ENCODE measurements around the gene KIAA1671.

KIAA1671 gene

GRCh38 chr22:25039255-25039654 is 86.7 kb downstream of the KIAA1671 start:
- no peak for TF ChIP-seq CTCF (conservative IDR thresholded peaks at IDR 0.05; ENCODE audit: low read length)

GRCh38 chr22:25039754-25040153 is 87.2 kb downstream of the KIAA1671 start:
- no peak for TF ChIP-seq CTCF (conservative IDR thresholded peaks at IDR 0.05; ENCODE audit: low read length)
- no peak for DNase-seq (ENCODE audit: low read depth)
- H3K4me3 ChIP-seq (ENCODE audit: low read length), result no peak overlapping the region

More at GRCh38 chr22:25039255-25039654, 86.7 kb downstream of the KIAA1671 start:
- no peak overlapping the region for H3K4me3 ChIP-seq (ENCODE audit: low read length)
- no peak for DNase-seq (ENCODE audit: low read depth)

- no peak overlapping the region for H3K4me3 ChIP-seq (ENCODE audit: low read length)
- TF ChIP-seq CTCF (conservative IDR thresholded peaks at IDR 0.05; ENCODE audit: low read length), result no peak
- DNase-seq (ENCODE audit: low read depth), result no peak
These were observed 92.6 kb downstream of the KIAA1671 start for GRCh38 chr22:25045159-25045558.

GRCh38 chr22:25048071-25048470 is 95.6 kb downstream of the KIAA1671 start:
- no peak overlapping the region for H3K4me3 ChIP-seq (ENCODE audit: low read length)
- TF ChIP-seq CTCF (conservative IDR thresholded peaks at IDR 0.05; ENCODE audit: low read length), result no peak
- no peak for DNase-seq (ENCODE audit: low read depth)

GRCh38 chr22:25048659-25049647 is 96.4 kb downstream of the KIAA1671 start:
- peak; percentile 90 for TF ChIP-seq CTCF (conservative IDR thresholded peaks at IDR 0.05; ENCODE audit: low read length)
- peak; percentile 44 for DNase-seq (ENCODE audit: low read depth)

GRCh38 chr22:25049770-25050169 is 97.3 kb downstream of the KIAA1671 start:
- DNase-seq (ENCODE audit: low read depth), result no peak
- no peak for TF ChIP-seq CTCF (conservative IDR thresholded peaks at IDR 0.05; ENCODE audit: low read length)
- no peak overlapping the region for H3K4me3 ChIP-seq (ENCODE audit: low read length)

More at GRCh38 chr22:25048659-25049647, 96.4 kb downstream of the KIAA1671 start:
- no peak overlapping the region for H3K4me3 ChIP-seq (ENCODE audit: low read length)

GRCh38 chr22:25050566-25050965 is 98.0 kb downstream of the KIAA1671 start:
- no peak for TF ChIP-seq CTCF (conservative IDR thresholded peaks at IDR 0.05; ENCODE audit: low read length)
- H3K4me3 ChIP-seq (ENCODE audit: low read length), result no peak overlapping the region
- no peak for DNase-seq (ENCODE audit: low read depth)
